IMR-90 (cell line): ENCODE results near the gene BPI. TPM values are rescaled to one million over a fixed set of nuclear protein-coding genes. Genes with fewer than 3 reads are reported as not detected.

Experiments
- ATAC-seq: fragments of 200-7000 bp; cut with Tn5 transposase; 2 replicates; pipeline ENCODE4 v1.9.1; 2020; ENCODE audit warnings: low read depth, mild to moderate bottlenecking, moderate library complexity
- BruUV-seq: library from RNA; stranded (reverse); fragments of 400-500 nt; replicated peaks from 2 replicates; lab custom pipeline; 2021; lab: Mats Ljungman, UMichigan
- CTCF ChIA-PET: fragments of 300-600 bp; formaldehyde crosslinking; extraction: SDS; loops from one replicate; lab custom pipeline; 2021; ENCODE audit warnings: antibody characterized with exemption; lab: Yijun Ruan, JAX
- POLR2A ChIA-PET: fragments of 300-600 bp; sonication (Branson Sonifier 250); formaldehyde crosslinking; loops from one replicate; lab custom pipeline; 2022; ENCODE audit warnings: antibody characterized with exemption; ENCODE audit not compliant: unreplicated experiment; lab: Charles Lee
- DNase-seq: peaks from one replicate; pipeline ENCODE4 v3.0.0; 2013
- H2AFZ ChIP-seq: replicated peaks from 2 replicates; pipeline ENCODE3; 2013; ENCODE audit warnings: low read length, mild to moderate bottlenecking; ENCODE audit not compliant: poor library complexity
- H2AK5ac ChIP-seq: 2 replicates; pipeline ENCODE4 v1.6.1; 2013; ENCODE audit warnings: low read depth, low read length, inconsistent platforms
- H2AK9ac ChIP-seq: replicated peaks from 2 replicates; pipeline ENCODE3; 2013; ENCODE audit warnings: mild to moderate bottlenecking, low read depth, low read length, moderate library complexity; ENCODE audit not compliant: poor library complexity
- H2BK120ac ChIP-seq: 2 replicates; pipeline ENCODE4 v1.6.1; 2013; ENCODE audit warnings: low read depth, low read length, inconsistent platforms
- H2BK15ac ChIP-seq: 3 replicates; pipeline ENCODE4 v1.6.1; 2013; ENCODE audit warnings: low read depth, low read length, inconsistent platforms
- H2BK20ac ChIP-seq: 2 replicates; pipeline ENCODE4 v1.6.1; 2013; ENCODE audit warnings: low read depth, mild to moderate bottlenecking, inconsistent platforms, low read length, moderate library complexity
- H2BK5ac ChIP-seq: 2 replicates; pipeline ENCODE4 v1.6.1; 2013; ENCODE audit warnings: mild to moderate bottlenecking, low read depth, low read length, inconsistent platforms; ENCODE audit not compliant: poor library complexity, severe bottlenecking
- H3K14ac ChIP-seq: replicated peaks from 2 replicates; pipeline ENCODE4 v1.6.1; 2013; ENCODE audit warnings: low read depth, low read length, inconsistent platforms
- H3K18ac ChIP-seq: 2 replicates; pipeline ENCODE4 v1.6.1; 2013; ENCODE audit warnings: low read depth, low read length, control low read depth
- H3K23ac ChIP-seq: 2 replicates; pipeline ENCODE4 v1.6.1; 2013; ENCODE audit warnings: low read depth, low read length, inconsistent platforms
- H3K27ac ChIP-seq: 2 replicates; pipeline ENCODE4 v1.5.1; 2013; ENCODE audit warnings: mild to moderate bottlenecking, control low read depth, low read length; ENCODE audit not compliant: insufficient read depth
- H3K27me3 ChIP-seq: 2 replicates; pipeline ENCODE4 v1.6.1; 2013; ENCODE audit warnings: low read length; ENCODE audit not compliant: control insufficient read depth, insufficient read depth
- H3K36me3 ChIP-seq: 2 replicates; pipeline ENCODE4 v1.6.1; 2013; ENCODE audit warnings: low read length, mixed read lengths; ENCODE audit not compliant: control insufficient read depth, insufficient read depth
- H3K4ac ChIP-seq: 2 replicates; pipeline ENCODE4 v1.6.1; 2013; ENCODE audit warnings: low read depth, low read length, inconsistent platforms
- H3K4me1 ChIP-seq: 2 replicates; pipeline ENCODE4 v1.6.1; 2013; ENCODE audit warnings: low read length, mixed read lengths; ENCODE audit not compliant: control insufficient read depth, insufficient read depth
- H3K4me2 ChIP-seq: 2 replicates; pipeline ENCODE4 v1.6.1; 2013; ENCODE audit warnings: low read depth, mild to moderate bottlenecking, control low read depth, low read length, moderate library complexity
- H3K4me3 ChIP-seq: 2 replicates; pipeline ENCODE4 v1.5.1; 2013; ENCODE audit warnings: low read depth, mild to moderate bottlenecking, control low read depth, low read length, moderate library complexity; ENCODE audit not compliant: insufficient read depth
- H3K56ac ChIP-seq: 2 replicates; pipeline ENCODE4 v1.6.1; 2013; ENCODE audit warnings: low read length, inconsistent platforms; ENCODE audit not compliant: insufficient read depth; ENCODE audit errors: extremely low read depth
- H3K79me1 ChIP-seq, 2 experiments: 2 replicates each; pipeline ENCODE4 v1.6.1; 2013; ENCODE audit warnings: low read length in 2 of 2, inconsistent platforms in 1 of 2, low read depth in 1 of 2
- H3K9ac ChIP-seq: 2 replicates; pipeline ENCODE4 v1.6.1; 2013; ENCODE audit warnings: low read depth, low read length, control low read depth
- H3K9me1 ChIP-seq: 2 replicates; pipeline ENCODE4 v1.6.1; 2013; ENCODE audit warnings: low read length, inconsistent platforms; ENCODE audit not compliant: insufficient read depth
- H3K9me3 ChIP-seq: 2 replicates; pipeline ENCODE4 v1.6.1; 2013; ENCODE audit warnings: low read length; ENCODE audit not compliant: control insufficient read depth, insufficient read depth
- H4K20me1 ChIP-seq: 2 replicates; pipeline ENCODE4 v1.6.1; 2013; ENCODE audit warnings: low read length, inconsistent platforms; ENCODE audit not compliant: insufficient read depth
- H4K5ac ChIP-seq: 2 replicates; pipeline ENCODE4 v1.6.1; 2013; ENCODE audit warnings: mild to moderate bottlenecking, low read depth, low read length, control low read depth
- H4K8ac ChIP-seq, 2 experiments: 2 replicates each; pipeline ENCODE4 v1.6.1; 2013; ENCODE audit warnings: low read depth in 2 of 2, low read length in 2 of 2, control low read depth in 1 of 2, inconsistent platforms in 1 of 2
- H4K91ac ChIP-seq: 2 replicates; pipeline ENCODE4 v1.6.1; 2013; ENCODE audit warnings: low read depth, low read length, inconsistent platforms; ENCODE audit not compliant: insufficient read depth
- BHLHE40 ChIP-seq: fragments of 150-350 bp; IDR thresholded peaks from 2 replicates; pipeline ENCODE4 v1.6.1; 2016; ENCODE audit warnings: mild to moderate bottlenecking, low read depth, low read length
- CEBPB ChIP-seq: IDR thresholded peaks from 2 replicates; pipeline ENCODE4 v1.6.1; 2012; ENCODE audit warnings: low read depth, low read length, improper control_type of control experiment
- CHD1 ChIP-seq: IDR thresholded peaks from 2 replicates; pipeline ENCODE4 v1.6.1; 2012; ENCODE audit warnings: low read depth, low read length, improper control_type of control experiment
- CTCF ChIP-seq: conservative IDR thresholded peaks from 2 replicates; pipeline ENCODE4 v1.5.1; 2012; ENCODE audit warnings: mild to moderate bottlenecking, low read depth, low read length, improper control_type of control experiment
- ELK1 ChIP-seq: fragments of 150-350 bp; IDR thresholded peaks from 2 replicates; pipeline ENCODE4 v1.6.1; 2016; ENCODE audit warnings: low read depth, mild to moderate bottlenecking, low read length, moderate library complexity, borderline replicate concordance
- FOS ChIP-seq: fragments of 150-350 bp; IDR thresholded peaks from 2 replicates; pipeline ENCODE4 v1.6.1; 2016; ENCODE audit warnings: low read depth, low read length
- MAZ ChIP-seq: IDR thresholded peaks from 2 replicates; pipeline ENCODE4 v1.6.1; 2012; ENCODE audit warnings: low read depth, mild to moderate bottlenecking, low read length, improper control_type of control experiment, moderate library complexity, borderline replicate concordance
- NFE2L2 ChIP-seq: fragments of 150-350 bp; IDR thresholded peaks from 2 replicates; pipeline ENCODE4 v1.6.1; 2016; ENCODE audit warnings: low read depth, mild to moderate bottlenecking, low read length
- POLR2A ChIP-seq: IDR thresholded peaks from 2 replicates; pipeline ENCODE4 v1.6.1; 2012; ENCODE audit warnings: mild to moderate bottlenecking, low read depth, low read length
- RAD21 ChIP-seq: IDR thresholded peaks from 2 replicates; pipeline ENCODE4 v1.6.1; 2012; ENCODE audit warnings: low read length, improper control_type of control experiment
- RCOR1 ChIP-seq: IDR thresholded peaks from 2 replicates; pipeline ENCODE4 v1.6.1; 2012; ENCODE audit warnings: mild to moderate bottlenecking, low read length, improper control_type of control experiment; ENCODE audit not compliant: insufficient replicate concordance
- RFX5 ChIP-seq: IDR thresholded peaks from 2 replicates; pipeline ENCODE4 v1.8.0; 2012; ENCODE audit warnings: low read depth, mild to moderate bottlenecking, low read length, moderate library complexity
- SMC3 ChIP-seq: fragments of 150-350 bp; IDR thresholded peaks from 2 replicates; pipeline ENCODE4 v1.6.1; 2016; ENCODE audit warnings: low read depth, mild to moderate bottlenecking, antibody characterized with exemption, low read length, moderate library complexity
- USF2 ChIP-seq: fragments of 150-350 bp; IDR thresholded peaks from 2 replicates; pipeline ENCODE4 v1.6.1; 2017; ENCODE audit warnings: mild to moderate bottlenecking, antibody characterized with exemption, low read length, low read depth
- WGBS, 2 experiments: methylation state at CpG; one replicate each; pipeline versions ENCODE4 v1.1.5 to v1.1.7; 2013; ENCODE audit warnings: missing lambda C conversion rate in 2 of 2; ENCODE audit not compliant: insufficient read length in 1 of 2; ENCODE audit errors: extremely low coverage in 2 of 2; 5-methylcytosine and 5-hydroxymethylcytosine counted together
- dilution Hi-C: fragments of 300-500 bp; cut with HindIII; formaldehyde crosslinking; loops from one replicate; pipeline ENCODE4 v1.14.3; 2018; ENCODE audit warnings: low sequenced_read_pairs; ENCODE audit not compliant: unreplicated experiment
- in situ Hi-C: fragments of 300-500 bp; cut with MboI; formaldehyde crosslinking; loops from 3 replicates; pipeline ENCODE4 v1.14.3; 2019; ENCODE audit warnings: low sequenced_read_pairs, inconsistent platforms, mixed read lengths
- intact Hi-C: fragments of 100-400 bp; cut with micrococcal nuclease; formaldehyde crosslinking; loops from 2 replicates; pipeline ENCODE4 v1.10.0; 2022
- polyA plus RNA-seq, 3 experiments: library from polyadenylated mRNA; depleted of rRNA; stranded (reverse); fragments of >200 nt; gene quantifications; 2 replicates each; pipeline ENCODE4 v1.2.3, GENCODE V29; 2012; ENCODE audit warnings: low replicate concordance in 1 of 3
- total RNA-seq: library from RNA; depleted of rRNA; stranded (reverse); fragments of >200 nt; gene quantifications from 2 replicates; pipeline ENCODE4 v1.2.3, GENCODE V29; 2012

Gene BPI
- total and polyA plus RNA-seq, 2 of the 4 experiments (the other 2 are of a cell fraction) = 0.05 TPM; not detected in 1

- no peak overlapping the region for H3K4me3 ChIP-seq
- H3K9me1 ChIP-seq = no peaks in the 10 kb centered on the region
- POLR2A ChIA-PET = no interaction called here
- H3K36me3 ChIP-seq = no peaks in the 10 kb centered on the region
- no peak overlapping the region for H4K91ac ChIP-seq
- H2AK5ac ChIP-seq = no peak overlapping the region
- H3K4me2 ChIP-seq = no peak overlapping the region
- H3K56ac ChIP-seq = no peak overlapping the region
- ATAC-seq (no peak), DNase-seq (no peak)
- peaks cover 52% of the 10 kb centered on the region for H3K27me3 ChIP-seq
- H3K9ac ChIP-seq = no peak overlapping the region
- intact Hi-C loops (no loop called here), in situ Hi-C loops (no loop called here), dilution Hi-C loops (no loop called here)
- no peak overlapping the region for H3K23ac ChIP-seq
- H3K14ac ChIP-seq = no peak overlapping the region
- H3K9me3 ChIP-seq = peaks cover 6% of the 10 kb centered on the region
- no peak overlapping the region for H3K27ac ChIP-seq
- no peak overlapping the region for H4K8ac ChIP-seq
- WGBS, 2 experiments = no CpG with 5 or more reads among the region's 8 CpGs
- H2BK15ac ChIP-seq = no peak overlapping the region
- no peak overlapping the region for H3K18ac ChIP-seq
- H2BK5ac ChIP-seq = no peak overlapping the region
- H2BK20ac ChIP-seq = no peak overlapping the region
- TF ChIP-seq CHD1 = no peak
- no peak for TF ChIP-seq ELK1
- TF ChIP-seq POLR2A = no peak
- TF ChIP-seq FOS = no peak
- no peak for TF ChIP-seq NFE2L2
- no peak for TF ChIP-seq RFX5
- no peak for TF ChIP-seq MAZ
- TF ChIP-seq CEBPB = no peak
- TF ChIP-seq SMC3 = no peak
- no peak for TF ChIP-seq BHLHE40
- TF ChIP-seq RAD21 = no peak
- no peak for TF ChIP-seq USF2
- TF ChIP-seq CTCF = no peak
- TF ChIP-seq RCOR1 = no peak
- no peaks in the 10 kb centered on the region for H3K4me1 ChIP-seq
- H2AFZ ChIP-seq = no peak overlapping the region
- no TSS peak for BruUV-seq
- no peak overlapping the region for H4K5ac ChIP-seq
- no peaks in the 10 kb centered on the region for H4K20me1 ChIP-seq
- CTCF ChIA-PET = no interaction called here
- H2AK9ac ChIP-seq = no peak overlapping the region
- H3K4ac ChIP-seq = no peak overlapping the region
- no peaks in the 10 kb centered on the region for H3K79me1 ChIP-seq
- no peak overlapping the region for H2BK120ac ChIP-seq
Measured at GRCh38 chr20:38334016-38334415, 30.1 kb downstream of the BPI start.
